ENCODE measurements around the gene C19orf85.
"Not testable (repeated sequence)": the region's sequence is repeated elsewhere in the genome, so short reads cannot be mapped to it uniquely, and the experiment has no call there.

C19orf85 gene

DNA sequence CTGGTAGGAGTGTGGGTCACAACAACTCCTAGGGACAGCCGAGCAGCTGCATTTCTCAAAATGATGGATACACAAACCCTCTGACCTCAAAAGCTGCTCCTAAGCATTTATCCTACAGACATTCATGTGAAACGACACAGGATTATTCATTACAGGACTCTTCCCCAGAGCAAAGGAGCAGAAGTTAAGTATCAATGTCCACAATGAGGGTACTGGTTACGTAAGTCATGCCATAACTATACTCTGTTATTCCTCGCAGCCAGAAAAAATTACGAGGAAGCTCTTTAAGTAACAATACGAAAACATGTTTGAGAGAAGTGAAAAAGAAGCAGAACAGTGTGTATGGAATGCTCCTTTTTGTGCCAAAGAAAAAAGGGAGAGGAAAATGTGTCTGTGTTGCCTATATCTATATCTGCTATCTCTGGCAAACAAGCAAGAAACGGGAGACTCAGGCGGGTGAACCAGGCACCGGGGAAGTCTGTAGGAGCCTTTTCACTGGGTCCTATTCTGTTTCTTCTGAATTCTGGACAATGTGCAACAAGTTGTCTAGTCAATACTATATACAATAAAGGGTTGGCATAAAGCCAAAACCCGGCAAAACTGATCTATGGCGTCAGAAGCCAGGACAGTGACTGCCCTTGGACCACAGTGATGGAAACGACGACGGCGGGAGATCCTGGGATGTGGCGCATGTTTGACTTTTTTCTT lies 4.4 kb downstream of the C19orf85 start:
- DNase-seq (ENCODE audit: low read depth in 1 of 2, low spot score in 1 of 2), result no peak

DNA sequence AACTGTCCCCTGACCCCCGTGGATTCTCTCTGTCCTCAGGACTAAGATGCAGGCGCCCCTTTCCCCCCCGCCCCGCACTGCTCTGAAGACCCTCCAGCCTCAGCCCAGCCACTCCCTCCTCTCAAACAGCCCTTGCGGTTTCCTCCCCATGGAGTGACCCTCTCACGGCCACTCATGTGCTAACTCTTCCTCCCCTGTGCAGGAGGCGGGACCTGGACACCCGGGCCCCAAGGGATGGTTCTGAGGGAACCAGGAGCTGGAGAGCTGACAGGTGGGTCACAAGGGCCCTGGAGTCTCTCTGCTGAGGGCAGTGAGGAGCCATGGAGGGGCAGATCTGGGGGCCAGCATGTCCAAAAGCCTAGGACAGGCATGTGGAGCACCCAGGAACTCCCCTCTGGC lies 5.0 kb downstream of the C19orf85 start:
- no peak for DNase-seq (ENCODE audit: low read depth in 1 of 2, low spot score in 1 of 2)

DNA sequence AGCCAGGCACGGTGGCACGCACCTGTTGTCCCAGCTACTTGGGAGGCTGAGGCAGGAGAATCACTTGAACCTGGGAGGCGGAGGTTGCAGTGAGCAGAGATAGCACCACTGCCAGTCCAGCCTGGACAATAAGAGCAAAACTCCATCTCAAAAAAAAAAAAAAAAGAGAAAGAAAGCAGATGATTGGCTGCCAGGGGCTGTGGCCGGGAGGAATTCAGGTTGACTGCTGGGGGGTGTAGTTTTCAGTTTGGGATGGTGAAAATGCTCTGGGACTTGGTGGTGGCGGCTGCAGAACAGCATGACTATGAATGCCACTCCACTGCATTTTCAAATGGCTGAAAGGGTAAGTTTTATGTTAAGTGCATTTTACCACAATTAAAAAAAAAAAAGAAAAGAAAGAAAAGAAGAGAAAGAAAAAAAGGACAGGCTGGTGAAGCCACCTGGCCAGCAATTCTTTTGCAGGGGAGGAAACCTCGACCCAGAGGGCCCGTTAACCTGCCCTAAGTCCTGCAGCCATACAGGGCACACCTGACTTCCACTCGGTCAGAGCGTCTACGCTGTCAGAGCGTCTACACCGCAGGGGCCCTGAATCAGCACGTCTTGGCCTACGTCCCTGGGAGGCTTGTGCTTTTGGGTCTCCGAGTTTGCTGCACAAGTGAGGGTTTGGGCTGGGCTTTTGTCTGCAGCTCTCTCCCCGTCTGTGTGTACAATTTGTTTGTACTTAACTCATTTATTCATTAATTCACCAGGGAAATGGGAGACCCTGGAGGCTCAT lies 6.7 kb downstream of the C19orf85 start:
- DNase-seq (ENCODE audit: low read depth in 1 of 2, low spot score in 1 of 2), result no peak

GRCh38 chr19:55456347-55456746 lies 8.2 kb downstream of the C19orf85 start:
- DNase-seq (ENCODE audit: low read depth in 1 of 2, low spot score in 1 of 2), result no peak

DNA sequence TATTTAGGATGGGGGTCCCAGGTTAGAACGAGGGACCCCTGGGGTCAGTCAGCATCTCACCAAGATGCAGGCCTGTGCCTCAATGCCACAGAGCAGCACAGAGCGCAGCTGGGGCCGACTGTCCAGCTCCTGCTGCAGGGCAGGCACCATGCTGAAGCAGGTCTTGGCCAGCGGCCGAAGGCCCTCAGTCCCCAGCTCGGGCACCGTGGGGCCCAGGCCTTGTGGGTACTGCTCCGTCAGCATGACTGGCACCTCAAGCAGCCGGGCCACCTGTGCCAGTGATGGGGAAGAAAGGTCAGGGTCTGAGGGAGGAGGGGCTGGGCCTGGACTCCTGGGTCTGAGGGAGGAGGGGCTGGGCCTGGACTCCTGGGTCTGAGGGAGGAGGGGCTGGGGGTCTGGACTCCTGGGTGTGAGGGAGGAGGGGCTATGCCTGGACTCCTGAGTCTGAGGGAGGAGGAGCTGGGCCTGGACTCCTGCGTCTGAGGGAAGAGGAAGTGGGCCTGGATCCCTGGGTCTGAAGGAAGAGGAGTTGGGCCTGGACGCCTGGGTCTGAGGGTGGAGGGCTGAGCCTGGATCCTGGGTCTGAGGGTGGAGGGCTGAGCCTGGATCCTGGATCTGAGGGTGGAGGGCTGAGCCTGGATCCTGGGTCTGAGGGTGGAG lies 8.8 kb downstream of the C19orf85 start:
- DNase-seq (ENCODE audit: low read depth in 1 of 2, low spot score in 1 of 2), result no peak

DNA sequence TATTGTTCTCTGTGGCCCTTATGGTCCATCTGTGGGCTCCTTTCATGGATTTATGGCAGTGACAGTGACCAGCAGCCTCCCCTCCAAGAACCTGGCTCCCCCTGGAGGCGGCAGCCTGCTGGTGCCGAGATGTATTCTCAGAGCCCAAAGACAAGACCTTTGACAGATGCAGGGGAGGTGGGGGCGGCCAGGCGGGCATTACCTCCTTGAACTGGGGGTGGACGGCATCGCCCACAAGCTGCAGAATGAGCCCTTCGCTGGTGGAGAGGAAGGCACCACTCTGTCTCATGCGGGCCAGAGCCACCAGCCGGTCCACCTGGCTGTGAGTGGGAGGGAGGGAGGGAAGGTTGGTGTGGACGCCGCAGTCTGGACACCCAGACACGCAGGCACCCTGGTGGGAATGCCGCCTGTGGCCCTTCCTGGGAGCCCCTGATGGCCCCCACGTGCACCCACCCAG lies 9.7 kb downstream of the C19orf85 start:
- DNase-seq (ENCODE audit: low read depth in 1 of 2, low spot score in 1 of 2), result peak in 1 of 2 donors; percentile 40

DNA sequence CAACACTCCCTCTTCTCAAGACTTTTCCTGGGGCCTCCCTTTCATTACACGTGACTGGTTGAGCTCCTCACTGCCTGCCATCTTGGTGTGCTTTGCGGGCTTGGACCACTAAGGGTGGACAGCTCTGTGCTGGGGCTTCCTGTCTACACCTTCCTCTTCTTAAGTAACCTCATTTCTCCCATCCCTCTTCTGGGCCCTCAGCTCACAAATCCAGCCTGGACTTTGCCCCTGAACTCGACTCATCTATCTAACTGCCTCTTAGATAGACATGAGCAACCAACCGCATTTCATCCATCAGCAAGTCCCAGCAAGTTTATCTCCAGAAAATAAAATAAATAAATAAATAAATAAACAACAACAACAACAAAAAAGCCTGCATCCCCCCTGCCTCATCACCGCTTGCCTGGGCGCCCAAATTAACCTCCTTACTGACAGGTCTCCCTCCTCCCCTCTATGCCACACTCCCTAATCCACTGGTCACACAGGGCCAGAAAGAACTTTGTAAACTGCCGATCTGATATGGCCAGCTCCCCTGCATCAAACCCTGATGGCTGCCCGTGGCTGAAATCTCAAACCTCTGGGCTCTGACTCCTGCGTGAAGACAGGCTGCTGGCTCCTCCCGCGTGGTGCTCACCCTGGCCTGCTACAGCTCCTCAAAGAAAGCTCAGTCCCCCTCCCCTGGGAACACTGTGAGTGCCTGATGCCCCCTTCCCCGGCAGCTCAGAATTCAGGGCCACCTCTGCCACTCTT lies 10.9 kb downstream of the C19orf85 start:
- DNase-seq (ENCODE audit: low read depth in 1 of 2, low spot score in 1 of 2), result no peak

DNA sequence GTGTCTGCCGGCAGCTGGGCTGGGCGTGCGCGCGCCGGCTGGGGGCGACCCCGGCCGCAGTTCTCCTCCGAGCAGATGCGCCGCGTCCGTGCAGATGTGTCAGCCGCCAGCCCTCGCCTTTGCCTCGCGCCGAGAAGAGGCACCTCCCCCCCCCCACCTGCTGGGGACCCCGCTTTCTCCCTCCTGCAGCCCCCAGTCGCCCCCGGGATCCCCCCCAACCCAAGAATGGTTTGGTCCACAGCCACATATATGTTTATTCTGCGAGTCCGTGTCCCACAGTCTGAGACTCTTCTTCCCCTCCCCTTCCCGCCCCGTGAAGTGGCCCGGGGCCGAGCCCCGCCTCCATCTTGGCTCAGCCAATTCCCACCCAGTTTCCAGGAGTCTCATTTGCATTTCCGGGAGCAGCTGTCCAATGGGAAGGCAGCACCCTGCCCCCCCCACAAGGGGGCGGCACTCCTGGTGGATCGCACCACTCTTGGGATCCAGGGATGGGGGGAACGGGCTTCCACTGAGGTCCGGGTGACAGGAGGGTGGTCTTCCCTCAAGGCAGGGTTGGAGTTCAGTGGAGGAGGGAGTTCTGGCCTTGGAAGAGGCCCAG lies 11.7 kb downstream of the C19orf85 start:
- DNase-seq (ENCODE audit: low read depth in 1 of 2, low spot score in 1 of 2), result no peak

DNA sequence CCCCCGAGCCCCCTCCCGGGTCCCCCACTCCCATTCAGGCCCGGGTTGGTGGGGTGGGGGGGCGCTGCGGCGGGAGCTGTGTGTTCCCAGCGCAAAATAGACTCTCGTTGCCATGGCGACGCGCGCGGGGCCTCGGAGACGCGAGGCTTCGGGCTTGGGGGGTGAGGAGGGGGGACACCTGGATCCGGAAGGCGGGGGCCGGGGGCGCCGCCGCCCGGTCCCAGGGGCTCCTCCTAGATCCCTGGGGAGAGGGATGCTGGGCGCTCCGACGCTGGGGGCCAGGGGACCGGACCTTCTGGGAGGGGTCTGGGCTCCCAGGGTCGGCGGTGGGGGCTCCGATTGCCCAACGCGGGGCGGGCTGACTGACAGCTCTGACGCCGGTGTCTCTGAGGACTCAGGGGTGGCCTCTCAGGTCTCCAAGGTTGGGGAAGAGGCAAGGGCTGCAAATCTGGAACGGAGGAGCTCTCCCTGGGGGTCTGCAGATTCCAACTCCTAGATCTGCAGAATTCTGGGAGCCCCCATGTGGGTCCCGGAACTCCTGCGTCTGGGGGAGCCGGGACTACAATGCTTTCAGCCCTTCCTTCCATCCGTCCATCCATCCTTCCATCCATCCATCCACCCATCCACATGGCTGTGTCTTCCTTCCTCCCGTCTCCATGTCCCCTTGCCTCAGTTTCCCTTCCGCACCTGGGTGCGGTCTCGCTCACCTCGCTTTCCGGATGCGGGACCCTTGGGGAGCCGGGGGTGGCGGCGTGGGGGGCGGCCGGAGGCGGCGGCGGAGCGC lies 12.4 kb downstream of the C19orf85 start:
- no peak for DNase-seq (ENCODE audit: low read depth in 1 of 2, low spot score in 1 of 2)

GRCh38 chr19:55451163-55451964 lies 13.2 kb downstream of the C19orf85 start:
- DNase-seq (ENCODE audit: low read depth in 1 of 2, low spot score in 1 of 2), result no peak

DNA sequence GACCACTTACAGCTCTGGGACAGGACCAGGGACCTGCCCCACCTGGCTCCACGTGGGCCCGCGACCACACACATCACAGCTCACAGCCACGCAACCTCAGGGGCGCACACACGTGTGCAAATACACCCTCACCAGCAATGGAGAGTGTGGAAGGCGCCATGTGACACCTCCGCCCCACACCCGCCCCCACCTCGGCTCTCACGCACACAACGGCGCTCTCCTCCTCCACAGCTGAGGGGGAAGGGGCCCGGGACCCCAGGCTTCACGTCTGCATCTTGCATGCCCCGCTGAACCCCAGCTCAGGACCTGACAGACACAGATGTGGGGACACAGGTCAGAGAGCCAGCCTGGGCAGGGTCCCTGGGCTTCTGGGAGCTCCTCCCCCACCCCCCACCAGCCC lies 15.1 kb downstream of the C19orf85 start:
- no peak for DNase-seq (ENCODE audit: low read depth in 1 of 2, low spot score in 1 of 2)

GRCh38 chr19:55448175-55448490 lies 16.4 kb downstream of the C19orf85 start:
- DNase-seq (ENCODE audit: low read depth in 1 of 2, low spot score in 1 of 2), result not testable (repeated sequence)

- no peak for DNase-seq (ENCODE audit: low read depth in 1 of 2, low spot score in 1 of 2)
Measured at GRCh38 chr19:55447421-55448174, 17.0 kb downstream of the C19orf85 start.

DNA sequence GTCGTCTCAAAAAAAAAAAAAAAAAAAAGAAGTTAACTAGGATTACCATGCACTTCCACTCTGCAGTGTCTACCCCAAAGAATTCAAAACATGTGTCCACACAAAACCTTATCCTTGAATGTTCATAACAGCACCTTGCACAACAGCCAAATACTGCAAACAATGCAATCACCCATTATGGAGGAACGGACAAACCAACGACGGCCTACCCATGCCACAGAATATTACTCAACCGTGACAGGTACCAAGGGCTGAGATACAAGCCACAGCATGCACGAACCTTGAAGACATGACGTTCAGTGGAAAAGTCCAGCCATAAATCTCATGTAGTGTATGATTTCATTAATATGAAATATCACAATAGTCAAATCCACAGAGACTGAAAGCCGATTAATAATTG lies 18.5 kb downstream of the C19orf85 start:
- DNase-seq (ENCODE audit: low read depth in 1 of 2, low spot score in 1 of 2), result no peak

DNA sequence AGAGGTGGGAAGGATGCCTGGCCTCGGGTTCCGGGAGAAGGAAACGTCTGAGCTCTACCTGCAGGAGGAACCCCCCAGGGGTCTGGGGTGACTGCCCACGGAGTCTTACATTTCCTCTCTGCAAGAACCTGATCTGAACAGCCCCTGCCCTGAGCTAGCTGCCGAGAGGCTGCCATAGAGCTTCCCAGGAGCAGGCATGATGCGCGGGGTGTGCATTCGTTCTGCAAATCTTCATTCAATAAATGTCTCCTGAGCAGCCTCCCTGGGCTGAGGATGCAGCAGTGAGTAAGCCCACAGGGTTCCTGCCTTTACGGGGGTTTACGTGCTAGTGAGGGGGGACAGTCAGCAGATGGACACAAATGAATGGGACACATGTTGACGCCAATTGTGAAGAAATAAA lies 19.9 kb downstream of the C19orf85 start:
- DNase-seq (ENCODE audit: low read depth in 1 of 2, low spot score in 1 of 2), result no peak

- no peak for DNase-seq (ENCODE audit: low read depth in 1 of 2, low spot score in 1 of 2)
Measured at GRCh38 chr19:55443824-55444480, 20.6 kb downstream of the C19orf85 start.

DNA sequence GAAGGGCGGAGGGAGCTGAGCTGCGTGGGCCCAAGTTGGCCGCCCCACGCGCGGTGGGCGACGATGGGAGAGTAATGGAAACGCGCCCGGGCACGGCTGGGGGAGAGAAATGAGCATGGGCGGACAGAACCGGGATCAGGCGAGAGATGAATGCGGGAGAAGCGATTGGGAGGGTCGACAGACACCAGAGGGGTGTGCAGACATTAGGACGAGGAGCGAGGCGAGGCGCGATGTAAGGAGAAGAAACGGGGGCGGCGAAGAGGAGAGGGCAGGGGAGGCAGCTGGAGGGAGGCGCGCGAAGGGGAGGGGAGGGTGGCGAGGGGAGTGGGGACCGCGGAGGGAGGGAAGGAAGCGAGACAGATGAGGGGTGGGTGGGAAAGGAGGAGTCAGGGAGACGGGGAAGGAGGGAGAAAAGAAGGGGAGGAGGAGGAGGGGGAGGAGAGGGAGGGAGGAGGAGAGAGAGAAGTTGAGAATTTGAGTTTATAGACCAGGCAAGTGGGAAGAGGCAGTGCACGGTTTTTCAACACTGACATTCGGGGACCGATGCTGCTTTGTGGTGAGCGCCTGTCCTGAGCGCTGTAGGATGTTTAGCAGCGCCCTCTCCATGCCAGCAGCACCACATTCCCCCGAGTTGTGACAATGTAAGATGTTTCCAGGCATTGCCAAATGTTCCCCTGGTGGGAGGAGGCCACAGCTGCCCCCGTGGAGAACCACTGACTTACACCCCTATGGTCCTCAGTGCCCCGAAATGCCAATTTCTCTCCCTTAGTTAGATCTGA lies 21.3 kb downstream of the C19orf85 start, which contains the start of gene SHISA7:
Gene SHISA7 (minus strand): TSS at position 256 of the 779 bp plus-strand sequence. CDS start 437 bp downstream, outside the sequence.
- no peak for DNase-seq (ENCODE audit: low read depth in 1 of 2, low spot score in 1 of 2)

Measured in stimulated activated CD4-positive, alpha-beta T cell treated with anti-CD3 and anti-CD28 coated beads, Interleukin-15, amount 100 ng/mL, for 1 hour (primary cell).